HepG2 (cell line): ENCODE measurements around the gene XPO1. TPM values are rescaled to one million over a fixed set of nuclear protein-coding genes. Genes with fewer than 3 reads are reported as not detected.
A peak's percentile ranks its signal among the peaks of the same experiment; 100 is the strongest.

ENCODE experiments used
- ADNP ChIP-seq: sonication (generic); formaldehyde crosslinking; IDR thresholded peaks from 2 replicates; pipeline ENCODE4 v1.4.0; 2020; ENCODE audit warnings: missing genetic modification reagents
- AHDC1 ChIP-seq: sonication (generic); formaldehyde crosslinking; IDR thresholded peaks from 2 replicates; pipeline ENCODE4 v1.5.1; 2020; ENCODE audit warnings: mild to moderate bottlenecking, missing genetic modification reagents, borderline replicate concordance
- FOXA1 ChIP-seq, 2 experiments: fragments of 450-650 bp in 1 of 2; sonication (generic) in 1 of 2; formaldehyde crosslinking in 1 of 2; IDR thresholded peaks; 2 replicates each; pipeline versions ENCODE4 v1.4.0 to v1.6.1; 2016 to 2020; ENCODE audit warnings: missing genetic modification reagents in 1 of 2
- HMGXB4 ChIP-seq, 2 experiments: sonication (generic) in 1 of 2; formaldehyde crosslinking in 1 of 2; IDR thresholded peaks; 2 replicates each; pipeline versions ENCODE4 v1.4.0 to v1.6.1; 2018 to 2020; ENCODE audit warnings: missing genetic modification reagents in 2 of 2, borderline replicate concordance in 1 of 2, low read depth in 1 of 2, mild to moderate bottlenecking in 1 of 2, missing biosample characterization in 1 of 2
- MAZ ChIP-seq, 2 experiments: sonication (generic) in 1 of 2; formaldehyde crosslinking in 1 of 2; IDR thresholded peaks; 2 replicates each; pipeline versions ENCODE4 v1.5.0 to v1.6.1; 2012 to 2020; ENCODE audit warnings: low read depth in 2 of 2, mild to moderate bottlenecking in 2 of 2, borderline replicate concordance in 1 of 2, improper control_type of control experiment in 1 of 2, low read length in 1 of 2, missing genetic modification reagents in 1 of 2, moderate library complexity in 1 of 2
- NR0B2 ChIP-seq: sonication (generic); formaldehyde crosslinking; IDR thresholded peaks from 2 replicates; pipeline ENCODE4 v1.4.0; 2020; ENCODE audit warnings: mild to moderate bottlenecking, missing genetic modification reagents
- POLR2AphosphoS2 ChIP-seq: IDR thresholded peaks from 2 replicates; pipeline ENCODE4 v1.6.1; 2011; ENCODE audit warnings: low read depth, low read length, improper control_type of control experiment
- RNF219 ChIP-seq: sonication (generic); formaldehyde crosslinking; IDR thresholded peaks from 2 replicates; pipeline ENCODE4 v1.5.0; 2020; ENCODE audit warnings: mild to moderate bottlenecking, missing genetic modification reagents
- TAF15 ChIP-seq: fragments of 200-400 bp; formaldehyde crosslinking; IDR thresholded peaks from one replicate; pipeline ENCODE4 v1.6.1; 2018; ENCODE audit warnings: mild to moderate bottlenecking, low read depth, low read length; ENCODE audit not compliant: poor library complexity, severe bottlenecking
- TRAFD1 ChIP-seq: sonication (generic); formaldehyde crosslinking; IDR thresholded peaks from 2 replicates; pipeline ENCODE4 v1.5.1; 2020; ENCODE audit warnings: missing genetic modification reagents, mild to moderate bottlenecking, borderline replicate concordance
- ZBTB20 ChIP-seq: sonication (generic); formaldehyde crosslinking; IDR thresholded peaks from 2 replicates; pipeline ENCODE4 v1.8.1; 2023; ENCODE audit warnings: missing genetic modification reagents, low read depth, mild to moderate bottlenecking, borderline replicate concordance
- ZNF468 ChIP-seq: sonication (generic); formaldehyde crosslinking; IDR thresholded peaks from 2 replicates; pipeline ENCODE4 v1.8.0; 2022; ENCODE audit warnings: mild to moderate bottlenecking, moderate library complexity, missing genetic modification reagents
- ZNF724P ChIP-seq: sonication (generic); formaldehyde crosslinking; IDR thresholded peaks from 2 replicates; pipeline ENCODE4 v1.8.0; 2022; ENCODE audit warnings: missing genetic modification reagents, borderline replicate concordance
- ZNF780A ChIP-seq: sonication (generic); formaldehyde crosslinking; IDR thresholded peaks from 2 replicates; pipeline ENCODE4 v1.8.0; 2022; ENCODE audit warnings: mild to moderate bottlenecking, missing genetic modification reagents, moderate library complexity
- polyA plus RNA-seq, 8 experiments: library from polyadenylated mRNA; depleted of rRNA in 3 of 8; stranded (reverse) in 7 of 8; unstranded in 1 of 8; fragments of >200 nt; fragmentation: Illumina TruSeq in 4 of 8; extraction: Trizol in 4 of 8; gene quantifications; 2 replicates each; pipeline versions ENCODE4 v1.2.1 to v1.2.3, GENCODE V29; 2011 to 2016; ENCODE audit warnings: low read depth in 4 of 8, missing spikeins in 1 of 8, mixed read lengths in 1 of 8; ENCODE audit not compliant: insufficient read depth in 1 of 8
- total RNA-seq, 5 experiments: library from RNA; depleted of rRNA; stranded (reverse); fragments of >200 nt; fragmentation: Illumina TruSeq; extraction: Trizol; gene quantifications; 2 replicates each; pipeline ENCODE4 v1.2.3, GENCODE V29; 2016; ENCODE audit warnings: low read depth in 1 of 5

Gene XPO1
- total and polyA plus RNA-seq, 2 of the 13 experiments (the other 11 are each of a cell fraction or from before 2014, with no cell fraction given) = 67.4 to 212 TPM

GRCh38 chr2:61538200-61538919 is at the start of gene XPO1 (continued):
- TF ChIP-seq ZNF468 (CRISPR knock-in tag) (no peak), ADNP (no peak), RNF219 (0 out of 2 replicates have a peak, but pooled peaks have one; percentile 3), ZNF724P (CRISPR knock-in tag) (no peak; the same call in 1 of the 2 replicates), MAZ (IDR thresholded peaks at IDR 0.05; ENCODE audit: borderline replicate concordance, low read depth, low read length) (peak; percentile 88), MAZ (CRISPR knock-in tag; IDR thresholded peaks at IDR 0.05; ENCODE audit: low read depth) (peak; percentile 96), ZBTB20 (CRISPR knock-in tag) (no peak), ZNF780A (CRISPR knock-in tag) (0 out of 2 replicates have a peak, but pooled peaks have one; percentile 21), POLR2AphosphoS2 (no peak), TAF15 (no peak), HMGXB4 (CRISPR knock-in tag; IDR thresholded peaks at IDR 0.05; ENCODE audit: borderline replicate concordance in 1 of 2, low read depth in 1 of 2) (peak; percentile 54 to 61), AHDC1 (no peak), NR0B2 (CRISPR knock-in tag) (no peak), FOXA1 (IDR thresholded peaks at IDR 0.05) (no peak), FOXA1 (CRISPR knock-in tag; IDR thresholded peaks at IDR 0.05) (no peak), TRAFD1 (CRISPR knock-in tag) (peak; percentile 49; the same call in 1 of the 2 replicates)
